ENCODE results near the gene SPTLC3.
"Not testable (repeated sequence)": the region's sequence is repeated elsewhere in the genome, so short reads cannot be mapped to it uniquely, and the experiment has no call there.

The SPTLC3 gene

GRCh38 chr20:13008761-13009681 is at the start of gene SPTLC3:
Gene SPTLC3, plus strand, starts transcription at chr20:13008972. Its CDS starts 296 bp downstream, at chr20:13009268.
- DNase-seq: no peak

GRCh38 chr20:12961725-12962124 is 47.0 kb upstream of the SPTLC3 start:
- no peak for DNase-seq

- no peak for DNase-seq
Measured at GRCh38 chr20:12962895-12963294, 45.9 kb upstream of the SPTLC3 start.

- no peak for DNase-seq
Measured at GRCh38 chr20:12963416-12963815, 45.4 kb upstream of the SPTLC3 start.

- DNase-seq: no peak
Measured at GRCh38 chr20:12965212-12965869, 43.4 kb upstream of the SPTLC3 start.

- no peak for DNase-seq
Measured at GRCh38 chr20:12965870-12966251, 42.9 kb upstream of the SPTLC3 start.

GRCh38 chr20:12966468-12967085 is 42.2 kb upstream of the SPTLC3 start:
- DNase-seq: no peak

- DNase-seq: no peak
Measured at GRCh38 chr20:12967932-12968331, 40.8 kb upstream of the SPTLC3 start.

- DNase-seq: no peak
Measured at GRCh38 chr20:12968472-12968871, 40.3 kb upstream of the SPTLC3 start.

GRCh38 chr20:12969071-12969669 is 39.6 kb upstream of the SPTLC3 start:
- no peak for DNase-seq

- no peak for DNase-seq
Measured at GRCh38 chr20:12970372-12970821, 38.4 kb upstream of the SPTLC3 start.

GRCh38 chr20:12975833-12976608 is 32.8 kb upstream of the SPTLC3 start:
- no peak for DNase-seq

GRCh38 chr20:12976720-12977309 is 32.0 kb upstream of the SPTLC3 start:
- no peak for DNase-seq

GRCh38 chr20:12977328-12978125 is 31.2 kb upstream of the SPTLC3 start:
- no peak for DNase-seq

- DNase-seq: no peak
Measured at GRCh38 chr20:12978126-12978394, 30.7 kb upstream of the SPTLC3 start.

- DNase-seq: no peak
Measured at GRCh38 chr20:12978613-12979495, 29.9 kb upstream of the SPTLC3 start.

GRCh38 chr20:12979713-12980112 is 29.1 kb upstream of the SPTLC3 start:
- not testable (repeated sequence) for DNase-seq

- DNase-seq: no peak
Measured at GRCh38 chr20:12982098-12982497, 26.7 kb upstream of the SPTLC3 start.

- DNase-seq: no peak
Measured at GRCh38 chr20:12984069-12984765, 24.6 kb upstream of the SPTLC3 start.

- DNase-seq: no peak
Measured at GRCh38 chr20:12984863-12985262, 23.9 kb upstream of the SPTLC3 start.

Data from stimulated activated CD4-positive, alpha-beta T cell treated with anti-CD3 and anti-CD28 coated beads, Interleukin-4, amount 100 ng/mL, for 4 hours (primary cell).